Hematopoietic multipotent progenitor cell treated with erythropoietin and hydrocortisone succinate and interleukin-3 and kit ligand, for 6 days (in vitro differentiated cells): ENCODE measurements around the gene CHP1.
"Not testable (repeated sequence)": the region's sequence is repeated elsewhere in the genome, so short reads cannot be mapped to it uniquely, and the experiment has no call there.

Experiments
- DNase-seq: peaks from one replicate; pipeline ENCODE4 v3.0.0-alpha.2; 2015

Gene CHP1

DNA sequence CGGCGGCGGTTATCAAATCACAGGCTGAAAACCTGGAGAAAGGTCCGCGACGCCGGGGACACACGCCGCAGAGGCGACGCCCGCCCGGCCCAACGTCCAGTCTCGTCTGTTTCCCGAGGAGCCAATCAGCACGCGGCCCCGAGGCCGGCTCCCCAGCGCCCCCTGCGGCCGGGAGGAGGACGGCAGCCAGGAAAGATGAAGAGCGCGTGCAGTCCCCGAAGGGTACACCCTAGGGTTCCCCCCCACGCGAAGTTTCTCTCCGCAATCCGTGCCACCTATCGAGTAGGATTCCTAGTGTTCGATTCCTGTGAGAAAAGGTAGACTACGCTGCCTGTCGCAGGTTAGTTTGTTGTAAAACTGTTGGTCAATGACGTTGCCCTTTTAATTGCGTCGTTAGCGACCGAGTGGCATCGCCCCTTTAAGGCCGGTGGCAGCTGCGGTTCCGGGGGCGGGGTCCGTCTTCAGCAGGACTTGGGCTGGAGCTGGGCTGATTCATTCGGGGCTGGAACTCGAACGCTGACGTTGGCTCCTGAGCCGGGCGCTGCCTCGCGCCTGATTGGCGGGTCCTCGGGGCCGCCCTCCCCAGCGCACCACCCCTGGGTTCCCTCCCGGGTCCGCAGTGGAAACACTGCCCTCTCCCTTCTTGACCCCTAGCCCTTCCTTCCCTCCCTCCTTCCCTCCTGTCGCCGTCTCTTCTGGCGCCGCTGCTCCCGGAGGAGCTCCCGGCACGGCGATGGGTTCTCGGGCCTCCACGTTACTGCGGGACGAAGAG lies at the start of gene CHP1, which contains the start of gene EXD1:
Gene CHP1, plus strand, starts transcription at position 619 of the 772 bp plus-strand sequence. Its CDS starts 115 bp downstream, at position 734.
Gene EXD1, minus strand, starts transcription at position 108 of the 772 bp plus-strand sequence. CDS start 4,182 bp downstream, outside the sequence.
- peak; percentile 99 for DNase-seq

- DNase-seq, result no peak
Observed at GRCh38 chr15:41182266-41182665, 48.8 kb upstream of the CHP1 start.

- no peak for DNase-seq
Observed at GRCh38 chr15:41183581-41183980, 47.5 kb upstream of the CHP1 start.

- no peak for DNase-seq
Observed at GRCh38 chr15:41194444-41194843, 36.6 kb upstream of the CHP1 start.

DNA sequence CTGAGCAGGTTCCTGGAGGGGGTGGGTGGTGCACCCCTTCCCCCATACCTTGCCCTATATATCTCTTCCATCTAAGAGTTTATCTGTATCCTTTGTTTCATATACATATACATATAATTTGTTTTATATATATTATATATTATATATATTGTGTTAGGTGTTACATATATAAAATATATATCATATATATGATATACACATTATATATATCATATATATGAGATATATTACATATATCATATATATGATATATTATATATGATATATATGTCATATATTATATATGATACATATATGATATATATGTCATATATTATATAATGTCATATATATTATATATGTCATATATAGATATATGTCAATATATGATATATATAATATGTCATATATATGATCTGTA lies 31.6 kb upstream of the CHP1 start:
- no peak for DNase-seq

- no peak for DNase-seq
Observed at GRCh38 chr15:41203395-41203794, 27.7 kb upstream of the CHP1 start.

GRCh38 chr15:41205315-41205714 lies 25.8 kb upstream of the CHP1 start:
- DNase-seq, result no peak

DNA sequence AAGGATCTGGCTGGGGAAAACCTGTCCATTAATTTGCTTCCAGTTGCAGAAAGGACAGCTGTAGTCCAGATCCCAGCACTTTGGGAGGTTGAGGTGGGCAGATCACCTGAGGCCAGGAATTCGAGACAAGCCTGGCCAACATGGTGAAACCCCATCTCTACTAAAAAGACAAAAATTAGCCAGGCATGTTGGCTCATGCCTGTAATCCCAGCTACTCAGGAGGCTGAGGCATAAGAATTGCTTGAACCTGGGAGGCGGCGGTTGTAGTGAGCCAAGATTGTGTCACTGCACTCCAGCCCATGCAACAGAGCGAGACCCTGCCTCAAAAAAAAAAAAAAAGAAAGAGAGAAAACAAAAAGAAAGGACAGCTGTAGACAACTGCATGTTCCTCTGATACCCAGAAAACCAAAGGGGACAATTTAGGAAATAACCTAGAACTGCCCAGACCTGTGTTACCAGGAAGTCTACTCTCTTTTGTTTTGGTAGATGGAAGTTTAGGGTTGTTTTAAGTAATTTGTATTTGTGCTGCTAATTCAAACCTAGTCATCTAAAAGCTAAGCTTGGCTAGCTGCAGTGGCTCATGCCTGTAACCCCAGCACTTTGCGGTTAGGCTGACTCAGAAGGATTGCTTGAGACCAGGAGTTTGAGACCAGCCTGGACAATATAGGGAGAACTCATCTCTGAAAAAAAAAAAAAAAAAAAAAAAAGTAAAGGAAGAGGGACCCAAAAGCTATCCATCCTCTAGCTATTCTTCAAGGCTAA lies 23.2 kb upstream of the CHP1 start:
- no peak for DNase-seq

- DNase-seq, result peak; percentile 51
Observed at GRCh38 chr15:41215708-41216107, 15.4 kb upstream of the CHP1 start.

- no peak for DNase-seq
Observed at GRCh38 chr15:41218851-41219250, 12.2 kb upstream of the CHP1 start.

GRCh38 chr15:41219381-41219780 lies 11.7 kb upstream of the CHP1 start:
- no peak for DNase-seq

GRCh38 chr15:41230345-41230649 lies 771 bp upstream of the CHP1 start:
- DNase-seq, result no peak

DNA sequence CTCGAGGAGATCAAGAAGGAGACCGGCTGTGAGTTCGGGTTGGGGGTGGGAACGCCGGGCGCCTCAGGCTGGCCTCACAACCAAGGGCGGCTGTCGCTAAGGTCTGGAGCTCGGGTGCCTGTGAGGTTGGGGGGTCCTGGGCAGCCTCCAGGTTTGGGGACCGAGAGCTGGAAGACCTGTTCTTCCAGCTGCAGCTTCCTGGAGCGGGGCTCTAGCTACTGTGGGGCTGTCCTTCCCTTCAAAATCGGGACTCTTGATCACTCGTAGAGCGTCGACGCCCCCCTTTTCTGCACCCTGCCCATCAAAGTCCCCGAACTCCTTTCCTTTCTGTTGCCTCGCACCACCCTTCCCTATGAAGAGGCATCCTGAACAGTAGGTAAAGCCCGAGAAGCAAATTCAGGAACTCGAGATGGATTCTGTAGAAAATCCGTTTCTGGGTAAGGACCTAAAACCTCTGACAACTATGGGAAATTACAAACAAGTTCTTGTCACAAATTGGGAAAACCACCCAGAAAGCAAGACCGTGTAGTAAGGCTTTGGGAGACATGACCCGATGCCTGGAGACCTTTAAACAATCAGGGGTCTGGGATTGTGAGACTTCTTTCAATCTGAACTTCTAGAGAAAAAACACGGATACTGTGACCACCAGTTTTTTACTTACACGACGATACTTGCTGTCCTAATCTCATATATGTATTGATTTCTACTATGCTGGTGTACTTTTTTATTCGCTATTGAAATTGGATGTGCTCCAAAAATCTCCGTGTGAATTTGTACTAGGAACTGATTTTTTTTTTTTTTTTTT lies 556 bp downstream of the CHP1 start:
- DNase-seq, result no peak

GRCh38 chr15:41233367-41233771 lies 2.3 kb downstream of the CHP1 start:
- DNase-seq, result peak; percentile 65

DNA sequence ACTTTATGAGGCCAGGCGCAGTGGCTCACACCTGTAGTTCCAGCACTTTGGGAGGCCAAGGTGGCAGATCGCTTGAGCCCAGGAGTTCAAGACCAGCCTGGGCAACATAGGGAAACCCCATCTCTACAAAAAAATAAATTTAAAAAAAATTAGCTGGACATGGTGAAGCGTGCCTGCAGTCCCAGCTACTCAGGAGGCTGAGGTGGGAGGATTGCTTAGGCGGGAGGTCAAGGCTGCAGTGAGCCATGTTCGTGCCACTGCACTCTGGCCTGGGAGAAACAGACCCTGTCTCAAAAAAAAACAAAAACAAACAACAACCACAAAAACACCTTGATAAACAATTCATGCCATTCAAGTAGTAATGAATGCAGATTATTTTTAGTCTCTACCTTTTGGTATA lies 4.2 kb downstream of the CHP1 start:
- not testable (repeated sequence) for DNase-seq

DNA sequence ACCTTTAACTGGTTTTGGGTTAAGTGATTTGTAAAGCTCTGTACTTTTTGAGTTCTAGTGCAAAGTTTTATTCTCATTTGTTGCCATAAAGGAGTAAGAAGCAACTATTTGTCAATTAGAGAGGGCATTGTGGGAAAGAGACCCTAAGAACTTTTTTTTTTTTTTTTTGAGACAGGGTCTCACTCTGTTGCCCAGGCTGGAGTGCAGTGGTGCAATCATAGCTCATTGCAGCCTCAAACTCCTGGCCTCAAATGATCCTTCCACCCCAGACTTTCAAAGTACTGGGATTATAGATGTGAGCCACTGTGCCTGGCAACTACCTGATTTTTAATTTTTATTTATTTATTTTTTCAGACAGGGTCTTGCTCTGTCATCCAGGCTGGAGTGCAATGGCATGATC lies 4.9 kb downstream of the CHP1 start:
- no peak for DNase-seq

DNA sequence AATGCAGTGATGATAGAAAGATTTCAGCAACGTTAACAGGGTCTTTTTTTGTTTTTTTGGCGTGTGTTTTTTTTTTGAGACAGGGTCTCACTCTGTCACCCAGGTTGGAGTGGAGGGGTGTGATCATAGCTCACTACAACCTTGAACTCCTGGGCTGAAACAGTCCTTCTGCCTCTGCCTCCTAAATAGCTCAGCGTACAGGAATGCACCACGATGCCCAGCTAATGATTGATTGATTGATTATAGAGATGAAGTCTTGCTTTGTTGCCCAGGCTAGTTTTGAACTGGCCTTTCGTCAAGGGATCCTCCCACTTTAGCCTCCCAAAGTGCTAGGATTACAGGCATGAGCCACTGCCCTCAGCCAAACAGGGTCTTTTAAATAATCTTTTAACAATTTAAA lies 7.0 kb downstream of the CHP1 start:
- no peak for DNase-seq

GRCh38 chr15:41241221-41241964 lies 10.3 kb downstream of the CHP1 start:
- DNase-seq, result peak; percentile 87

DNA sequence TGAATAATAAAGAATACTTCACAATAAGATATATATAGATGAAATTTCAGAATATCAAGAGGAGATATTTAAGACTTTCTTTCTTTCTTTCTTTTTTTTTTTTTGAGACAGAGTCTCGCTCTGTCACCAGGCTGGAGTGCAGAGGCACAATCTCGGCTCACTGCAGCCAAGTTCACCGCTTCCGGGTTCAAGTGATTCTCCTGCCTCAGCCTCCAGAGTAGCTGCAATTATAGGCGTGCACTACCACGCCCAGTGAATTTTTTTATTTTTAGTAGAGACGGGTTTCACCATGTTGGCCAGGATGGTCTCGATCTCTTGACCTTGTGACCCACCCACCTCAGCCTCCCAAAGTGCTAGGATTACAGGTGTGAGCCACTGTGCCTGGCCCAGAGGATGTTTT lies 19.7 kb downstream of the CHP1 start:
- not testable (repeated sequence) for DNase-seq

DNA sequence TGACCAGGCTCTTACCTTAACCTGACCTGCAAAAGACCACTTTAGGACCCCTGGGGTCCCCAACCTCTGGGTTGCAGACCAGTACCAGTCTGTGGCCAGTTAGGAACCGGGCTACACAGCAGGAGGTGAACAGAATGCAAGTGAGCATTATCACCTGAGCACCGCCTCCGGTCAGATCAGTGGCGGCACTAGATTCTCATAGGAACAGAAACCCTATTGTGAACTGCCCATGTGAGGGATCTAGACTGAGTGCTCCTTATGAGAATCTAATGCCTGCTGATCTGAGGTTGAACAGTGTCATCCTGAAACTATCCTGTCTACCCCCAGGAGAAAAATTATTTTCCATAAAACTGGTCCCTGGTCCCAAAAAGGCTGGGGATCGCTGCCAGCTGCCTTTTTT lies 20.3 kb downstream of the CHP1 start:
- DNase-seq, result no peak

- DNase-seq, result peak; percentile 21
Observed at GRCh38 chr15:41254560-41254959, 23.5 kb downstream of the CHP1 start.

DNA sequence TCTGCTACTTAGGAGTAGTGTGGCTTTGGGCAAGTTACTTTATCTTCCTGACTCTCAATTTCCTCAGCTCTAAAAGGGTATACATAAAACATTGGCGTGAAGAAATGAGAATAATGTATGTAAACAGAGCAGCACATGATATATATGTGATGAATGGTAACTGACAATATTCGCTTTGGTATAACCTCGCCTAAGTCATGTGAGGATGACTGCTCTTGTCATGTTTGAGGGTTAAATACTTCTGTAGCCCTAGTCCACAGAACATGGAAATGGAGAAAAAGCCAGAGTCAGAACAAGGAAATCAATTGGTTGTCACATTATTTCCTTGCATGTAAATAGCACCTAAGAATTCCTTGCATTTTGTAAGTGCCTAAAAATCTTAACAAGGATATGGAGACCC lies 25.0 kb downstream of the CHP1 start:
- no peak for DNase-seq

- no peak for DNase-seq
Observed at GRCh38 chr15:41256577-41257038, 25.5 kb downstream of the CHP1 start.
